HEK293T (cell line): ENCODE results near the gene RBFOX1.

Experiments
- ARNT ChIP-seq: fragments of 450-650 bp; IDR thresholded peaks from 2 replicates; pipeline ENCODE4 v1.6.1; 2017; ENCODE audit warnings: mild to moderate bottlenecking
- BHLHE40 ChIP-seq: fragments of 450-650 bp; IDR thresholded peaks from 2 replicates; pipeline ENCODE4 v1.6.1; 2016; ENCODE audit warnings: mild to moderate bottlenecking, moderate library complexity, borderline replicate concordance
- CTBP1 ChIP-seq: fragments of 450-650 bp; IDR thresholded peaks from 2 replicates; pipeline ENCODE4 v1.6.1; 2016; ENCODE audit warnings: borderline replicate concordance
- FOXK2 ChIP-seq: fragments of 450-650 bp; IDR thresholded peaks from 2 replicates; pipeline ENCODE4 v1.6.1; 2016; ENCODE audit warnings: mild to moderate bottlenecking
- FOXM1 ChIP-seq: fragments of 450-650 bp; IDR thresholded peaks from 2 replicates; pipeline ENCODE4 v1.6.1; 2017; ENCODE audit warnings: mild to moderate bottlenecking, borderline replicate concordance
- HDGF ChIP-seq: fragments of 450-650 bp; IDR thresholded peaks from 2 replicates; pipeline ENCODE4 v1.6.1; 2017; ENCODE audit warnings: antibody characterized with exemption, borderline replicate concordance
- L3MBTL2 ChIP-seq: fragments of 450-650 bp; conservative IDR thresholded peaks from 2 replicates; pipeline ENCODE4 v1.6.1; 2016; ENCODE audit warnings: mild to moderate bottlenecking
- LEF1 ChIP-seq: fragments of 450-650 bp; IDR thresholded peaks from 2 replicates; pipeline ENCODE4 v1.6.1; 2017; ENCODE audit warnings: mild to moderate bottlenecking, borderline replicate concordance
- NFRKB ChIP-seq: fragments of 450-650 bp; IDR thresholded peaks from 2 replicates; pipeline ENCODE4 v1.6.1; 2016; ENCODE audit warnings: mild to moderate bottlenecking, moderate library complexity
- PKNOX1 ChIP-seq: fragments of 450-650 bp; IDR thresholded peaks from 2 replicates; pipeline ENCODE4 v1.6.1; 2016
- SP1 ChIP-seq: fragments of 450-650 bp; IDR thresholded peaks from 2 replicates; pipeline ENCODE4 v1.6.1; 2017
- SUZ12 ChIP-seq: fragments of 450-650 bp; IDR thresholded peaks from 2 replicates; pipeline ENCODE4 v1.6.1; 2016; ENCODE audit warnings: mild to moderate bottlenecking
- TARDBP ChIP-seq: fragments of 450-650 bp; IDR thresholded peaks from 2 replicates; pipeline ENCODE4 v1.6.1; 2016
- ZNF384 ChIP-seq: fragments of 450-650 bp; IDR thresholded peaks from 2 replicates; pipeline ENCODE4 v1.6.1; 2016

- TF ChIP-seq FOXM1 (no peak), NFRKB (no peak), L3MBTL2 (no peak), PKNOX1 (no peak), FOXK2 (no peak), TARDBP (no peak), SP1 (no peak), BHLHE40 (no peak), SUZ12 (no peak), LEF1 (no peak), CTBP1 (no peak), ZNF384 (no peak), ARNT (no peak), HDGF (no peak)
Observed at GRCh38 chr16:7289299-7289698, 43.3 kb upstream of the RBFOX1 start.
